CD4-positive, alpha-beta memory T cell (primary cell): ENCODE results near the gene SNX18. TPM values are rescaled to one million over a fixed set of nuclear protein-coding genes. Genes with fewer than 3 reads are reported as not detected.
A peak's percentile ranks its signal among the peaks of the same experiment; 100 is the strongest.

Source experiments
- CTCF ChIA-PET: fragments of 350-600 bp; sonication (Branson Sonifier 250); formaldehyde crosslinking; loops from one replicate; lab custom pipeline; 2021; ENCODE audit warnings: inconsistent platforms; ENCODE audit not compliant: partially characterized antibody; lab: Charles Lee
- POLR2A ChIA-PET: fragments of 350-600 bp; sonication (Branson Sonifier 250); formaldehyde crosslinking; loops from one replicate; lab custom pipeline; 2021; ENCODE audit not compliant: partially characterized antibody; lab: Charles Lee
- DNase-seq, 5 donors: peaks; one replicate each; pipeline versions ENCODE4 v3.0.0 to v3.0.0-alpha.2; 2020 to 2022; ENCODE audit warnings: mixed read lengths in 1 of 5
- H3K27ac ChIP-seq: one replicate; pipeline ENCODE4 v1.7.0; 2013; ENCODE audit warnings: low read depth, low read length
- H3K27me3 ChIP-seq: 2 replicates; pipeline ENCODE4 v1.7.0; 2013; ENCODE audit warnings: mild to moderate bottlenecking, low read length, moderate library complexity; ENCODE audit not compliant: insufficient read depth
- H3K36me3 ChIP-seq: 2 replicates; pipeline ENCODE4 v1.7.0; 2013; ENCODE audit warnings: mild to moderate bottlenecking, low read length, moderate library complexity; ENCODE audit not compliant: insufficient read depth
- H3K4me1 ChIP-seq: 2 replicates; pipeline ENCODE4 v1.7.0; 2013; ENCODE audit warnings: mild to moderate bottlenecking, low read length, moderate library complexity; ENCODE audit not compliant: insufficient read depth
- H3K4me3 ChIP-seq, 2 donors: one replicate each; pipeline ENCODE4 v1.7.0; 2013; ENCODE audit warnings: low read length in 2 of 2, mild to moderate bottlenecking in 1 of 2
- H3K9me3 ChIP-seq, 2 donors: one replicate each; pipeline ENCODE4 v1.7.0; 2013; ENCODE audit warnings: low read length in 2 of 2, control low read depth in 1 of 2; ENCODE audit not compliant: control insufficient read depth in 1 of 2
- H3K27ac Mint-ChIP-seq, 7 donors: one replicate each; pipeline ENCODE4 v1.8.0; 2020 to 2021; ENCODE audit warnings: mixed read lengths in 7 of 7, mild to moderate bottlenecking in 6 of 7, inconsistent platforms in 3 of 7, moderate library complexity in 3 of 7
- H3K27me3 Mint-ChIP-seq, 2 donors: one replicate each; pipeline ENCODE4 v1.8.0; 2020 to 2021; ENCODE audit warnings: mixed read lengths in 2 of 2
- H3K36me3 Mint-ChIP-seq, 2 donors: one replicate each; pipeline ENCODE4 v1.8.0; 2020 to 2021; ENCODE audit warnings: mixed read lengths in 2 of 2, inconsistent platforms in 1 of 2, mild to moderate bottlenecking in 1 of 2
- H3K4me1 Mint-ChIP-seq, 4 donors: one replicate each; pipeline ENCODE4 v1.8.0; 2020 to 2021; ENCODE audit warnings: mixed read lengths in 4 of 4, mild to moderate bottlenecking in 1 of 4
- H3K4me3 Mint-ChIP-seq, 8 donors: one replicate each; pipeline ENCODE4 v1.8.0; 2020 to 2021; ENCODE audit warnings: mixed read lengths in 8 of 8, mild to moderate bottlenecking in 7 of 8, moderate library complexity in 6 of 8, inconsistent platforms in 3 of 8
- H3K9me3 Mint-ChIP-seq, 8 donors: one replicate each; pipeline ENCODE4 v1.8.0; 2020 to 2021; ENCODE audit warnings: mixed read lengths in 8 of 8, mild to moderate bottlenecking in 5 of 8, inconsistent platforms in 3 of 8, moderate library complexity in 1 of 8
- intact Hi-C: fragments of 100-400 bp; cut with micrococcal nuclease; formaldehyde crosslinking; loops from one replicate; pipeline ENCODE4 v1.15.1; 2023
- polyA plus RNA-seq, 2 donors: library from polyadenylated mRNA; unstranded; fragments of 300-500 nt; fragmentation: Illumina TruSeq; gene quantifications; one replicate each; pipeline ENCODE4 v1.2.3, GENCODE V29; 2021
- total RNA-seq, 2 experiments: library from RNA; stranded (reverse); gene quantifications; one replicate each; pipeline ENCODE4 v1.2.3, GENCODE V29; 2021

Gene SNX18
- total and polyA plus RNA-seq, 4 experiments from 2014 or later = 0.30 to 31.4 (median 15.3) TPM

DNA sequence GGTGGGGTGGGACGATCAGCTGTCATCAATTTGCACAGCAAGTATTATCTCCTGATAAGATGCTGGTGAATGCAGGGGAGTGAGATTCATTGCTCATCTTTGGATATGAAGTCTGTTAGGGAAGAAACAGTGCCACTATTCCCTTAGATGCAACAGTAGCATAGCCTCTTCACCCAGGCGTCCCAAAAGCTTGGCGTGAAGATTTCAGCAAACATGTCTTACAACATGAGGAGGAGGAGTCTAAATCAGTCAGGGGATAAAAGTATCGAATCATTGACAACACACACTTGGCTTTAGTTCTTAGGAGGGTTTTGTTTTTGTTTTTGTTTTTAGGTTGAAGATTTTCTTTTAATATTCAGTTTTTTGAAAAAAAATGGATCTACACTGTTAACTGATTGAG, 26.5 kb downstream of the SNX18 start:
- Mint-ChIP-seq H3K27me3 (no peaks in the 10 kb centered on the region), H3K27ac (peak overlapping the region in 1 of 7 donors; percentile 13), H3K4me3 (no peak overlapping the region), H3K36me3 (peaks cover 29 to 38% of the 10 kb centered on the region in 2 donors), H3K9me3 (no peaks in the 10 kb centered on the region), H3K4me1 (peaks cover 8 to 22% (median 20%) of the 10 kb centered on the region in 4 donors)
- CTCF ChIA-PET = no interaction called here
- Histone ChIP-seq H3K4me1 (peaks cover 7% of the 10 kb centered on the region), H3K27me3 (no peaks in the 10 kb centered on the region), H3K27ac (no peak overlapping the region), H3K4me3 (no peak overlapping the region), H3K36me3 (peaks cover 3% of the 10 kb centered on the region), H3K9me3 (no peaks in the 10 kb centered on the region)
- intact Hi-C loops = no loop called here
- no peak for DNase-seq
- POLR2A ChIA-PET = no interaction called here

DNA sequence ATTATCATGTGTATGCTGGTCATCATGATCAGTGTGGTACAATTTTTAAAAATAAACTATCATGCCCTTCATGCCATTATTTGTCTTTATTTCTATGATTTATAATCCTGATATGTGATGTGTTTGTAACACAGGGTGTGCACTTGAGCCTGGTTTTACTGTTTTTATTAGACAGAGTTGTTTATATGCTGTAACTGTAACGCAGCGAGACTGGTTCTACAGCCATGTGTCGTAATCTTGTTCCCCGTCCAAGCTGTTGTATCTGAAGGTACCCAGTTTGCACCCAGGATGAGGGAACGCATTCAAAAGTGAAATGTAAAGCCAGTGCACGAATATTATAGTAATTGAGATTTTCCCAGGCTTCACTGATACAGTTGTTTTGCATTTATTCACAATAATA, 28.2 kb downstream of the SNX18 start:
- Histone ChIP-seq H3K36me3 (peaks cover 3% of the 10 kb centered on the region), H3K4me1 (peaks cover 7% of the 10 kb centered on the region), H3K4me3 (no peak overlapping the region), H3K27ac (no peak overlapping the region), H3K27me3 (no peaks in the 10 kb centered on the region), H3K9me3 (no peaks in the 10 kb centered on the region)
- H3K36me3 Mint-ChIP-seq = peaks cover 37 to 40% of the 10 kb centered on the region in 2 donors
- ChIA-PET CTCF (interaction anchor here (2.4 kb wide), 1 partner anchor 321 kb away, joined by 6 read pairs; no protein-coding TSS in a partner anchor), POLR2A (no interaction called here)
- H3K4me1 Mint-ChIP-seq = peaks cover 6 to 13% (median 13%) of the 10 kb centered on the region in 4 donors
- intact Hi-C loops = no loop called here
- no peaks in the 10 kb centered on the region for H3K27me3 Mint-ChIP-seq
- H3K27ac Mint-ChIP-seq = no peak overlapping the region
- H3K4me3 Mint-ChIP-seq = peak overlapping the region in 1 of 8 donors; percentile 26
- no peak for DNase-seq
- no peaks in the 10 kb centered on the region for H3K9me3 Mint-ChIP-seq

DNA sequence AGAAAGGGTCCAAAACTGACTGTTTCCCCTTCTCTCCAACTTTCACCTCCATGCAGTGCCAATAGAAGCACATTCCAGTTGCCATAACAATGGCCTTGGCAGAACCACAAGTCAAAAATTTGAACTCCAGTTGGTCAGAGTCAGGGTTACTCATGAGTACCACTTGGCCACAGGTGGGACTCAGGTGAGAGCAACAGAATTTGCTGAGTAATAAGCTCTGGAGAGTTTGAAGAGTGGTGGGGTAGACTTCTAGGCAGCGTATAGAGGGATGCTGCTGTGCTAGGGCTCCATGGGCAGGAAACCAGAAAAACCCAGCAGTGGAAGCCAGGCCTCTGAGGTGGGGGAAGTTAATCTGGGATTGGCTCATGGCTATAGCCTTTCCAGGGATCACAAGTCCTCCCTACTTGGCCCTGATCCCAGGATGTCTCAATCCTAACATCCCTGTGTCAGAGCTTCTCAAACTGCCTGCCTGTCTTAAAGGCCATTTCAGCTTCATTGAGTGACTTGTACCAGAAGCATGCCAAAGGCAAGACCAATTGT, 30.2 kb downstream of the SNX18 start:
- H3K9me3 ChIP-seq = no peaks in the 10 kb centered on the region
- H3K4me3 ChIP-seq = no peak overlapping the region
- H3K36me3 ChIP-seq = peaks cover 3% of the 10 kb centered on the region
- no peak overlapping the region for H3K27ac Mint-ChIP-seq
- no peaks in the 10 kb centered on the region for H3K4me1 ChIP-seq
- H3K9me3 Mint-ChIP-seq = peaks cover 0 to 2% (median 0%) of the 10 kb centered on the region in 8 donors
- H3K27me3 ChIP-seq = no peaks in the 10 kb centered on the region
- H3K4me1 Mint-ChIP-seq = peaks cover 0 to 2% (median under 1%) of the 10 kb centered on the region in 4 donors
- H3K27me3 Mint-ChIP-seq = no peaks in the 10 kb centered on the region
- CTCF ChIA-PET = interaction anchor here (0.6 to 2.4 kb wide), 7 partner anchors 10 to 319 kb away, joined by 3 to 6 read pairs (median 3); no protein-coding TSS in a partner anchor
- no peak for DNase-seq
- no peak overlapping the region for H3K4me3 Mint-ChIP-seq
- H3K27ac ChIP-seq = no peak overlapping the region
- peaks cover 39 to 49% of the 10 kb centered on the region in 2 donors for H3K36me3 Mint-ChIP-seq
- intact Hi-C loops = no loop called here
- POLR2A ChIA-PET = interaction anchor here (0.8 kb wide), 1 partner anchor 99 kb away, joined by 3 read pairs; no protein-coding TSS in a partner anchor

DNA sequence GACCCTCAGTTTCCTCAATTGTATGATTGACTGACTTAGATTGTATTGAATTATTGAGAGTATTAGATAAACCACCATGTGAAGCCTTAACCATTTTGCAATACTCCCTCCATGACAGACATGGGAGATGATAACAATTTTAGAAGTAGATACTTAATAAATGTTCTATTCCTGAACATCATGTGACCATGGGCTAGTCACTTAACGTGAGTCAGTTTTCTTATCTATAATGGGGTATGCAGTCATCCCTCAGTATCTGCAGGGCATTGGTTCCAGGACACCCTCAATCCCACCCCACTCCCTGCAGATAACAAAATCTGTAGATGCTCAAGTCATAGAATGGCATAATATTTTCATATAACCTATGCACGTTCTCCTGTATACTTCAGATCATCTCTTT, 31.0 kb downstream of the SNX18 start:
- H3K27ac ChIP-seq = no peak overlapping the region
- ChIA-PET CTCF (interaction anchor here (0.6 to 1.7 kb wide), 4 partner anchors 11 to 347 kb away, joined by 3 to 4 read pairs (median 4); no protein-coding TSS in a partner anchor), POLR2A (interaction anchor here (0.8 kb wide), 1 partner anchor 98 kb away, joined by 3 read pairs; no protein-coding TSS in a partner anchor)
- H3K27me3 Mint-ChIP-seq = no peaks in the 10 kb centered on the region
- peaks cover 0 to 2% (median under 1%) of the 10 kb centered on the region in 4 donors for H3K4me1 Mint-ChIP-seq
- no peaks in the 10 kb centered on the region for H3K4me1 ChIP-seq
- H3K36me3 ChIP-seq = no peaks in the 10 kb centered on the region
- no peaks in the 10 kb centered on the region for H3K27me3 ChIP-seq
- H3K36me3 Mint-ChIP-seq = peaks cover 34 to 44% of the 10 kb centered on the region in 2 donors
- no peak overlapping the region for H3K4me3 ChIP-seq
- DNase-seq = no peak
- H3K4me3 Mint-ChIP-seq = no peak overlapping the region
- no peak overlapping the region for H3K27ac Mint-ChIP-seq
- no peaks in the 10 kb centered on the region for H3K9me3 ChIP-seq
- intact Hi-C loops = no loop called here
- H3K9me3 Mint-ChIP-seq = peaks cover 0 to 2% (median 0%) of the 10 kb centered on the region in 8 donors

GRCh38 chr5:54551292-54551691, 33.7 kb downstream of the SNX18 start:
- peaks cover 0 to 2% (median 0%) of the 10 kb centered on the region in 8 donors for H3K9me3 Mint-ChIP-seq
- H3K4me1 Mint-ChIP-seq = peaks cover 0 to 2% (median 0%) of the 10 kb centered on the region in 4 donors
- no peak overlapping the region for H3K4me3 Mint-ChIP-seq
- no peaks in the 10 kb centered on the region for H3K27me3 Mint-ChIP-seq
- no peaks in the 10 kb centered on the region for H3K9me3 ChIP-seq
- H3K36me3 ChIP-seq = no peaks in the 10 kb centered on the region
- no peak overlapping the region for H3K4me3 ChIP-seq
- DNase-seq = no peak
- intact Hi-C loops = no loop called here
- ChIA-PET POLR2A (no interaction called here), CTCF (no interaction called here)
- H3K4me1 ChIP-seq = no peaks in the 10 kb centered on the region
- H3K27ac ChIP-seq = no peak overlapping the region
- no peak overlapping the region for H3K27ac Mint-ChIP-seq
- H3K36me3 Mint-ChIP-seq = peaks cover 19 to 30% of the 10 kb centered on the region in 2 donors
- no peaks in the 10 kb centered on the region for H3K27me3 ChIP-seq

- peaks cover 0 to 2% (median 0%) of the 10 kb centered on the region in 4 donors for H3K4me1 Mint-ChIP-seq
- Histone ChIP-seq H3K36me3 (no peaks in the 10 kb centered on the region), H3K4me1 (no peaks in the 10 kb centered on the region), H3K27ac (no peak overlapping the region), H3K9me3 (no peaks in the 10 kb centered on the region), H3K27me3 (no peaks in the 10 kb centered on the region), H3K4me3 (no peak overlapping the region)
- ChIA-PET POLR2A (no interaction called here), CTCF (no interaction called here)
- H3K27me3 Mint-ChIP-seq = no peaks in the 10 kb centered on the region
- H3K4me3 Mint-ChIP-seq = no peak overlapping the region
- H3K27ac Mint-ChIP-seq = no peak overlapping the region
- no peak for DNase-seq
- H3K9me3 Mint-ChIP-seq = peaks cover 0 to 2% (median 0%) of the 10 kb centered on the region in 8 donors
- H3K36me3 Mint-ChIP-seq = peaks cover 14 to 28% of the 10 kb centered on the region in 2 donors
- intact Hi-C loops = no loop called here
These were observed 34.4 kb downstream of the SNX18 start for GRCh38 chr5:54551926-54552325.

- Histone ChIP-seq H3K4me3 (no peak overlapping the region), H3K36me3 (no peaks in the 10 kb centered on the region), H3K27me3 (no peaks in the 10 kb centered on the region), H3K4me1 (no peaks in the 10 kb centered on the region), H3K9me3 (no peaks in the 10 kb centered on the region), H3K27ac (no peak overlapping the region)
- Mint-ChIP-seq H3K36me3 (peaks cover 11 to 26% of the 10 kb centered on the region in 2 donors), H3K4me3 (no peak overlapping the region), H3K27ac (peak overlapping the region in 1 of 7 donors; percentile 68), H3K9me3 (peaks cover 0 to 2% (median 0%) of the 10 kb centered on the region in 8 donors), H3K4me1 (peaks cover 0 to 3% (median 1%) of the 10 kb centered on the region in 4 donors), H3K27me3 (no peaks in the 10 kb centered on the region)
- ChIA-PET CTCF (no interaction called here), POLR2A (no interaction called here)
- DNase-seq = no peak
- intact Hi-C loops = no loop called here
These were observed 34.9 kb downstream of the SNX18 start for GRCh38 chr5:54552446-54552845.
